WI38 (cell line): ENCODE results near the gene PRDM1.

Source experiments
- H3K4me3 ChIP-seq: 2 replicates; pipeline ENCODE4 v1.5.1; 2011; ENCODE audit warnings: low read depth, mild to moderate bottlenecking, control low read depth, low read length
- TF ChIP-seq, protein P1 (sequence below): IDR thresholded peaks from 2 replicates; pipeline ENCODE4 v1.5.1; 2012; ENCODE audit warnings: low read depth, mild to moderate bottlenecking, control low read depth, low read length

PRDM1 gene

DNA sequence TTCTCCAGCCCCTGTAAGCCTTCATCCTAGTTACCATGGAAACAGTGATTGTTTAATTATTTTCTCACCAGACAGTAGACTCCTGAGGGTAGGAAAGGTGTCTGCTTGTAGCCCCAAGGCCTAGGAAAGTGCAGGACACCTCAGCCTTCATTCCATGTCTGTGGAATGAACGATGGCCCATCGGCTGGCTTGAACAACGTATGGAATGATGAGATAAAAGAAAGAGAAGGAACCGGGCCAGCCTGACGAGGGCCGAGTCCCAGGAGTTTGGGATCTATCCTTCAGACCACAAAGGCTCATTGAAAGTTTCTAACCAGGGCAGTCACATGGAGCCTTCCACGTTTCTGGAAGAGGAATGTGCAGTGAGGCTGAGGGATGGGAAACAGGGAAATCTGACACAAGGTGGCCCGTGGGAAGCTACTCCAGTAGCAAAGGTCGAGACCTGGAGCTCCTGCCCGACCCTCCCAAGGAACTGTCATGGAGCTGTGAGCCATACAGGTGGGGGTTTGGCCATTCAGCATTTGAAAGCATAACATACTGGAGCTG lies 46.1 kb downstream of the PRDM1 start:
- TF ChIP-seq, protein P1, sequence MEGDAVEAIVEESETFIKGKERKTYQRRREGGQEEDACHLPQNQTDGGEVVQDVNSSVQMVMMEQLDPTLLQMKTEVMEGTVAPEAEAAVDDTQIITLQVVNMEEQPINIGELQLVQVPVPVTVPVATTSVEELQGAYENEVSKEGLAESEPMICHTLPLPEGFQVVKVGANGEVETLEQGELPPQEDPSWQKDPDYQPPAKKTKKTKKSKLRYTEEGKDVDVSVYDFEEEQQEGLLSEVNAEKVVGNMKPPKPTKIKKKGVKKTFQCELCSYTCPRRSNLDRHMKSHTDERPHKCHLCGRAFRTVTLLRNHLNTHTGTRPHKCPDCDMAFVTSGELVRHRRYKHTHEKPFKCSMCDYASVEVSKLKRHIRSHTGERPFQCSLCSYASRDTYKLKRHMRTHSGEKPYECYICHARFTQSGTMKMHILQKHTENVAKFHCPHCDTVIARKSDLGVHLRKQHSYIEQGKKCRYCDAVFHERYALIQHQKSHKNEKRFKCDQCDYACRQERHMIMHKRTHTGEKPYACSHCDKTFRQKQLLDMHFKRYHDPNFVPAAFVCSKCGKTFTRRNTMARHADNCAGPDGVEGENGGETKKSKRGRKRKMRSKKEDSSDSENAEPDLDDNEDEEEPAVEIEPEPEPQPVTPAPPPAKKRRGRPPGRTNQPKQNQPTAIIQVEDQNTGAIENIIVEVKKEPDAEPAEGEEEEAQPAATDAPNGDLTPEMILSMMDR = no peak
- H3K4me3 ChIP-seq = no peak overlapping the region

- H3K4me3 ChIP-seq = no peak overlapping the region
- TF ChIP-seq, protein P1 = no peak
These were observed 46.9 kb downstream of the PRDM1 start for GRCh38 chr6:106133040-106133439.

- TF ChIP-seq, protein P1 = no peak
- H3K4me3 ChIP-seq = no peak overlapping the region
These were observed 48.1 kb downstream of the PRDM1 start for GRCh38 chr6:106134087-106134770.

- H3K4me3 ChIP-seq = no peak overlapping the region
- TF ChIP-seq, protein P1 = no peak
These were observed 48.9 kb downstream of the PRDM1 start for GRCh38 chr6:106134906-106135634.

DNA sequence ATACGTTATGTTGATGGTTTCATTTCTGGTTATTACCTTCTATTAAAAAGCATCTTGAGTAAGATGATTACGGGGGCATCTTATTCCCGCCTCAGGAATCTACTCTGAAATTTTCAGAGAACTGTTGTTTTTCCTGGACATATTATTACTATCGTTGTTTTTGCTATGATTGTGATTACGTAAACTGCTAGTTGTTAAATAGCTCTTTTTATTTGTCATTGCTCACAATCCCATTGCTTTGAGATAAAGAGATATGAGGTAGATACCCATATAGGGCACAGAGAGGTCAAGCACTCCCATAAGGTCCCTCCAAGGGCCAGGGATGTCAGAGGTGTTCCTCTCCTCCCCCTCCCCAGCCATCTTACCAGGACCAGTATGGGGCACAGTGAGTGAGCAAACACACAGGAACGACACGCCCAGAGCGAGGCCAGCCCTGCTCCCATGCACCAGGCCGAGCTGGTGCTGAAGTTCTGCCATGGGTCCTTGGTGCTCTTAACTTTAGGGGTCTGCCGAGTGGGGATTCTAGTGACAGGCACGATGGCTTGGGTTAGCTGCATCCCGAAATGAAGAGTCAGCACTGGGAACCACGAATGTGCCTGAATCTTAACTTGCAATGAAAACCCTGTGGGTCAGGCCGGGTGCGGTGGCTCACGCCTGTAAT lies 49.9 kb downstream of the PRDM1 start:
- H3K4me3 ChIP-seq = no peak overlapping the region
- TF ChIP-seq, protein P1 = no peak

DNA sequence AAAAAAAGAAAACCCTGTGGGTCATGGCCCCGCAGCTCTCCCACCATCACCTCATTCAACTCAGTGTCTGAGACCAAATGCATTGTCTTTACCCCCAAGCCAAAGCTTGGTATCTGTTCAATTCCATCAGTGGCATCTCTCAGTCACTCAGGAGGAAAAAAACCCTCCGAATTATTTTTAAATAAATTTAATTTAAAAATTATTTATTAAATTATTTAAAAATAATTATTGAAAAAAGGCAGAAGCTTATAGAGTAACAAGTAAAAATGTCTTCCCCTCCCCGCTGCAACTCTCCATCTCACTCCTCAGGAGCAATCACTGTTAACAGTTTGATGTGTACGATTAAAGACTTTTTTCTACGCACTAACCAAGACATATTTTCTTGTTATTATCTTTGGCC lies 50.7 kb downstream of the PRDM1 start:
- H3K4me3 ChIP-seq = no peak overlapping the region
- TF ChIP-seq, protein P1 = no peak

DNA sequence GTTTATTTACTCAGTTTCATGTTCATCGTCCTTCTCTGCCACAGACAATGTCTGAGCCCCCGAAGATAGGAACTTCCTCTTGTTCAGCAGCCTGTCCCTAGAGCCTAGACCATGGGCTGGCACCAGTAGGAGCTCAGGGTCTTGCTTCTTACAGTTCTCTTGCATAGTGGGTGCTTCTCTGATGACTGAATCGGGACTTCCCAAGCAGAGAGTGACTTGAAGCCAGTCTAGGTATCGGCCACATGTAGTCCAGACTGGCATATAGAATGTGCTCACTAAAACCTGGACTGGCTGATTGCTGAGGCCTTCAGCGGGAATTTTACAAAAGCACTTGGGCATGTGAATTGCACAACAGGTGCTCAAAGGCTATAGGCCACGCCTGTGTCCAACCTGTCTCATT lies 52.0 kb downstream of the PRDM1 start:
- no peak overlapping the region for H3K4me3 ChIP-seq
- TF ChIP-seq, protein P1 = no peak
